Fibroblast of skin of right quadriceps (primary cell): ENCODE measurements around the gene CFAP410.

Experiments used
- DNase-seq: peaks from one replicate; pipeline ENCODE4 v3.0.0-alpha.2; 2013

Gene CFAP410

GRCh38 chr21:44330698-44331097, 8.5 kb downstream of the CFAP410 start:
- no peak for DNase-seq

GRCh38 chr21:44329971-44330681, 9.1 kb downstream of the CFAP410 start:
- DNase-seq: no peak

GRCh38 chr21:44329086-44329889, 9.9 kb downstream of the CFAP410 start:
- no peak for DNase-seq

GRCh38 chr21:44328242-44328895, 10.8 kb downstream of the CFAP410 start:
- no peak for DNase-seq

GRCh38 chr21:44327603-44327974, 11.6 kb downstream of the CFAP410 start:
- no peak for DNase-seq

- no peak for DNase-seq
Observed at GRCh38 chr21:44326716-44327602, 12.2 kb downstream of the CFAP410 start.

GRCh38 chr21:44326272-44326647, 12.9 kb downstream of the CFAP410 start:
- no peak for DNase-seq

- no peak for DNase-seq
Observed at GRCh38 chr21:44325386-44326271, 13.6 kb downstream of the CFAP410 start.

GRCh38 chr21:44324854-44325107, 14.4 kb downstream of the CFAP410 start:
- DNase-seq: no peak

GRCh38 chr21:44324106-44324853, 14.9 kb downstream of the CFAP410 start:
- no peak for DNase-seq

GRCh38 chr21:44323591-44323990, 15.6 kb downstream of the CFAP410 start:
- DNase-seq: no peak

GRCh38 chr21:44322621-44323325, 16.4 kb downstream of the CFAP410 start:
- DNase-seq: no peak

GRCh38 chr21:44321846-44322450, 17.2 kb downstream of the CFAP410 start:
- DNase-seq: no peak

- DNase-seq: no peak
Observed at GRCh38 chr21:44320847-44321246, 18.3 kb downstream of the CFAP410 start.

GRCh38 chr21:44319407-44320065, 19.7 kb downstream of the CFAP410 start:
- DNase-seq: no peak

- no peak for DNase-seq
Observed at GRCh38 chr21:44318489-44319285, 20.5 kb downstream of the CFAP410 start.

- no peak for DNase-seq
Observed at GRCh38 chr21:44317871-44318270, 21.3 kb downstream of the CFAP410 start.

GRCh38 chr21:44317241-44317782, 21.9 kb downstream of the CFAP410 start:
- no peak for DNase-seq
